ENCODE data around the gene OPCML. TPM values are rescaled to one million over a fixed set of nuclear protein-coding genes. Genes with fewer than 3 reads are reported as not detected.

Gene OPCML
- total and polyA plus RNA-seq, 7 donors: 0.01 to 0.80 (median 0.07) TPM; not detected in 4

- ATAC-seq (no peak), DNase-seq (no peak)
- Histone ChIP-seq H3K4me1 (no peaks in the 10 kb centered on the region), H3K9me3 (no peaks in the 10 kb centered on the region), H3K36me3 (ENCODE audit: insufficient read depth in 1 of 2, low read depth in 1 of 2) (no peaks in the 10 kb centered on the region), H3K27ac (no peak overlapping the region), H3K27me3 (ENCODE audit: insufficient read depth in 3 of 3, low read length in 2 of 3) (peaks cover 0 to 3% (median 2%) of the 10 kb centered on the region in 3 donors), H3K4me3 (no peak overlapping the region)
- TF ChIP-seq CTCF (IDR thresholded peaks at IDR 0.05): no peak
- intact Hi-C loops (cut with DNase I): no loop called here
- WGBS, 3 donors: 42 to 58% (median 52%) methylated on average over 5 of the region's 5 CpGs
Measured at GRCh38 chr11:133047771-133048115, 484.6 kb downstream of the OPCML start.

- Histone ChIP-seq H3K9me3 (no peaks in the 10 kb centered on the region), H3K4me3 (no peak overlapping the region), H3K27me3 (ENCODE audit: insufficient read depth in 3 of 3, low read length in 2 of 3) (peaks cover 0 to 3% (median 2%) of the 10 kb centered on the region in 3 donors), H3K27ac (no peak overlapping the region), H3K4me1 (no peaks in the 10 kb centered on the region), H3K36me3 (ENCODE audit: insufficient read depth in 1 of 2, low read depth in 1 of 2) (no peaks in the 10 kb centered on the region)
- DNase-seq (no peak), ATAC-seq (no peak)
- TF ChIP-seq CTCF (IDR thresholded peaks at IDR 0.05): no peak
- intact Hi-C loops (cut with DNase I): no loop called here
- WGBS, 3 donors: 34 to 42% (median 34%) methylated on average over 15 of the region's 15 CpGs
Measured at GRCh38 chr11:133047036-133047770, 485.1 kb downstream of the OPCML start.

- Histone ChIP-seq H3K27ac (no peak overlapping the region), H3K4me1 (no peaks in the 10 kb centered on the region), H3K9me3 (no peaks in the 10 kb centered on the region), H3K36me3 (ENCODE audit: insufficient read depth in 1 of 2, low read depth in 1 of 2) (no peaks in the 10 kb centered on the region), H3K27me3 (ENCODE audit: insufficient read depth in 3 of 3, low read length in 2 of 3) (peaks cover 0 to 3% (median 2%) of the 10 kb centered on the region in 3 donors), H3K4me3 (no peak overlapping the region)
- ATAC-seq (no peak), DNase-seq (no peak)
- WGBS, 3 donors: 70 to 71% (median 71%) methylated on average over 7 of the region's 7 CpGs
- intact Hi-C loops (cut with DNase I): no loop called here
- no peak for TF ChIP-seq CTCF (IDR thresholded peaks at IDR 0.05)
Measured at GRCh38 chr11:133046252-133046651, 486.0 kb downstream of the OPCML start.

- H3K27ac ChIP-seq: no peak overlapping the region
- H3K4me3 ChIP-seq: no peak overlapping the region
- intact Hi-C loops (cut with DNase I): no loop called here
- ATAC-seq (no peak), DNase-seq (no peak)
- H3K27me3 ChIP-seq (ENCODE audit: insufficient read depth in 3 of 3, low read length in 2 of 3): peaks cover 0 to 7% (median 2%) of the 10 kb centered on the region in 3 donors
- no peaks in the 10 kb centered on the region for H3K36me3 ChIP-seq (ENCODE audit: insufficient read depth in 1 of 2, low read depth in 1 of 2)
- 54 to 63% (median 58%) methylated on average over 29 of the region's 29 CpGs for WGBS, 3 donors
- no peaks in the 10 kb centered on the region for H3K4me1 ChIP-seq
- H3K9me3 ChIP-seq: no peaks in the 10 kb centered on the region
- no peak for TF ChIP-seq CTCF (IDR thresholded peaks at IDR 0.05)
Measured at GRCh38 chr11:133041928-133042882, 490.1 kb downstream of the OPCML start.

Data from psoas muscle (tissue), 8 donors.